HL-60/S4 treated with retinoic acid at 250 ng/mL for 4 days and 3 days (cell line): Measurements from ENCODE around the gene RIPOR3.
"Not testable (repeated sequence)": the region's sequence is repeated elsewhere in the genome, so short reads cannot be mapped to it uniquely, and the experiment has no call there.

Experiments
- in situ Hi-C: fragments of 300-500 bp; cut with MboI; formaldehyde crosslinking; loops from 2 replicates; pipeline ENCODE4 v1.7.0; 2022; ENCODE audit warnings: low sequenced_read_pairs

The RIPOR3 gene

GRCh38 chr20:50611128-50611810 is 80.1 kb downstream of the RIPOR3 start:
- in situ Hi-C loops: no loop called here

- in situ Hi-C loops: no loop called here
Observed at GRCh38 chr20:50610212-50610718, 81.1 kb downstream of the RIPOR3 start.

GRCh38 chr20:50609438-50609989 is 81.8 kb downstream of the RIPOR3 start:
- in situ Hi-C loops: no loop called here

DNA sequence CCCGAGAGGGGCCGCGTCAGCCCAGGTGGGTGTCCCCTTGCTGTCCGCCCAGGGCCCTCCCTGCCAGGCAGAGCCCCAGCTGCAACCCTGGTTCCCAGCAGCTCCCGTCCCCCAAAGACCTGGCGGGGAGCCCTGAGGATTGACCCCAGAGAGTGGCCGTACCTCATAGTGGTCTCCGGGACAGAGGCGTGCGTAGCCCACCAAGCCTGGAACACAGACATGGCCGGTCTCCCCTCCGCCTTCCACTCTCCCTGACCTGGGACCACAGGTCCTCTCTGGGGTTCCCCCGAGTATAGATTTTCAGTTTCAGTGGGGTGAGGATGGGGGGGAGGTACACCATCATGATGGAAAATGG is 82.6 kb downstream of the RIPOR3 start:
- in situ Hi-C loops: no loop called here

DNA sequence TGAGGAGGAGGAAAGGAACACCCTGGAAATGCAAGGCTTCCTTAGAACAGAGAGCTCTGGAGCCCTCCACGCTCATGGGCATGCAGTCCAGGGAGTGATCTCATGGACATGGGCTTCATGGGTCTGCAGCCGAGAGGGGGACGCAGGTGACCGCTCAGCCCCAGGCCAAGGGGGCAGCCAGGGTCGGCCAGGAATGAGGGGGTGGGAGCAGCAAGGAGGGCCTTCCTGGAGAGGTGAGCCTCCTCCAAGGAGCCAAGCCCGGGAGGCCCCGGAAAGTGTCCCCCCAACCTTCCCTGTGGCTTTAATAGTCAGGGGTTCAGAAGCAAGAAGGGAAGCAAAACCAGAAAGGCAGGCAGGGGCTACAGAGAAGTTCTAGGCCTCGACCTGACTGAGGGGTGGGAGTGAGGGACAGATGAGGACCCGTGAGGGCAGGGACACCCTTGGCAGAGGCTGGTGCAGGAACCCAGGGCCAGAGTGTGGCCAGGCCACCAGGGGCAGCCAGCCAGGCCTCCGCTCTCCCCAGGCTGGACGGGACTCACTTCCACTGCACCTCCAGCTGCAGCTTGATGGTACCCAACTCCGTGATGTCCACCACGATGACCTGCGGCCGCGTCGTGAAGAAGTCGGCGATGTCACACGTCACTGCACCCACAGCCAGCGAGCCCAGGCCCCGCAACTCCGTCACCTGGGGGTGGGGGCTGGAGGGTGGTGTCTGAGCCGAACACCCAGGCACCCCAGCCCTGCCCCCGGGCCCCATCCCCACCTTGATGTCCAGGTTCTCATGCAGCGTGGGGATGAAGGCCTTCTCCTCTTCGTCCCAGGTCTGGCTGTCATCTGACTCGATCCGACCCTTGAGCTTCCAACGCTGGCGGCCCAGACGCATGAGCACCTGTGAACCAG is 83.2 kb downstream of the RIPOR3 start:
- in situ Hi-C loops: no loop called here

- in situ Hi-C loops: no loop called here
Observed at GRCh38 chr20:50607436-50607835, 83.9 kb downstream of the RIPOR3 start.

GRCh38 chr20:50605136-50605535 is 86.2 kb downstream of the RIPOR3 start:
- in situ Hi-C loops: no loop called here

- in situ Hi-C loops: no loop called here
Observed at GRCh38 chr20:50604451-50604850, 86.9 kb downstream of the RIPOR3 start.

DNA sequence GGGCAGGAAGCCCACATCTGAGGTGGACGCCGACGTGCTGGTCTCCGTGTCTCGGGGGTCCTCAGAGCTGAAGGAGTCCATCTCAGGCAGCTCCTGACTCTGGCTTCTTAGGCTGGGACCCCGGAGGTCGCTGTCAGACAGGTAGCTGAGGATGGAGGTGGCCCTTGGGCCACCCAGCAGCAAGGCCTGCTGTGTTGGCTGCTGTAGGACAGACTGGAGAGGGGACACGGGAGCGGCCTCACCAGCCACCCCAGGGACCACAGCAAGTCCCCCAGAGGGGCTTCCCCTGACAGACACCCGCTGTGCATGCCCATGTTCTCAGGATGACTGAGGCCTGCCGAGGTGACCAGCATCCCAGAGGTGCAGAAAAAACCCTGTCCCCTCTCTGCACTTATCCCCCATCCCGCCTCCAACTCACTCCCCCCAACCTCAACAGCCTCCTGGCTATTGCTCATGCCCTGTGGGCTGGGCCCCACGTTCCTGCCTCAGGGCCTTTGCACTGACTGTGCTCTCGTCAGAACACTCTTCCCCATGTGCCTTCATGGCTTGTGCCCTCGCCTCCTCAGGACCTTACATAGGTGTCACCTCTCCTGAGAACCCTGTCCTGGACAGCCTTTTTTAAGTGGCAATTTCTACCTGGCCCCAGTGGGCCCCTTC is 88.8 kb downstream of the RIPOR3 start:
- in situ Hi-C loops: no loop called here

- in situ Hi-C loops: no loop called here
Observed at GRCh38 chr20:50601511-50602431, 89.6 kb downstream of the RIPOR3 start.

DNA sequence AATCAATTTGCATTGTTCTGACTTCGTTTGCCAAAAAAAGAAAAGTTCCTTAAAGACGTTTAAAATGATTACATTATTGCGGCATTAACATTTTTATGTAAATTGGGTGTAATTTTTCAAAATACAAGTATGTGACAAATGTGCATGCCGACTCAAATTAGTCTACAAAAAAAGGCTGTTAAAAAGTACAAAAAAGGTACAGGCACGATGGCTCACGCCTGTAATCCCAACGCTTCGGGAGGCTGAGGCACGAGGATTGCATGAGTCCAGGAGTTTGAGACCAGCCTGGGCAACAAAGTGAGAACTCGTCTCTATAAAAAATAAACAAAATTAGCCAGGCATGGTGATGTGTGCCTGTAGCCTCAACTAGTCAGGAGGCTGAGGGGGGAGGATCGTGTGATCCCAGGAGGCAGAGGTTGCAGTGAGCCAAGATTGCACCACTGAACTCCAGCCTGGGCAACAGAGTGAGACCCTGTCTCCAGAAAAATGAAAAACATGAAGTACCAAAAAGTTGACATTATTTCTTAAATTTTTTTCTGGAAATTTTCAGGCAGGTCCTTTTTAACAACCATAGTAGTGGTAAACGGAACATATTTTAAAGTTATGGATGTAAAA is 91.0 kb downstream of the RIPOR3 start:
- in situ Hi-C loops: no loop called here

DNA sequence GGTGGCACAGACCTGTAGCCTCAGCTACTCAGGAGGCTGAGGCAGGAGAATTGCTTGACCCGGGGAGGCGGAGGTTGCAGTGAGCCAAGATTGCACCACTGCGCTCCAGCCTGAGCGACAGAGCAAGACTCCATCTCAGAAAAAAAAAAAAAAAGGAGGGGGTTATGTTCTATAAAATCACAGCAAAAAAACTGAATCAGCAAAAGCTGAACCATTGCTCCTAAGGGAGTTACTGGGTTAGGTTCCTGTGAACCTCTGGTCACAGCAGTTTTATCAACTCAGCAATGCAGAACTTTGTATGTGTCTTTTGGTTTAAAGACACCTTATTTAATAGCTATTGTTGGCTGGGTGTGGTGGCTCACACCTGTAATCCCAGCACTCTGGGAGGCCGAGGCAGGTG is 92.6 kb downstream of the RIPOR3 start:
- in situ Hi-C loops: not testable (repeated sequence)

DNA sequence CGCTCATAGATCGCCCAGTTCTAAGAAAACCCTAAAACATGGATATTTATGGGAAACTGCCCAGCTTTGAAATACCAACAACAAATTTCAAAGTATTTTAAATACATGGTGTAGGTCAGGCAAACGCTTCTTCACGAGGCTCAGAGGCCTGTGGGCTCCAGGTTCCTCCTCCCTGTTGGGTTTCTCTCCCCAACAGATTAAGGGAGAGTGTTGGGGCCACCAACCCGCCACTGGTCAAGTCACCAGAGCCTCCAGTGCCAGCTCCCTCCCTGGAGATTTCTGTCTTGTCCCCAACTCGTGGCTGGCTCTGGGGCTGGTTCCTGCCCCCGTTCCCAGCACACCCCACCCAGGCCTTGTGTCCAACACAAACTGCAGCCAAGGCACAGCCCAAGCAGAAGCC is 93.3 kb downstream of the RIPOR3 start:
- in situ Hi-C loops: no loop called here

DNA sequence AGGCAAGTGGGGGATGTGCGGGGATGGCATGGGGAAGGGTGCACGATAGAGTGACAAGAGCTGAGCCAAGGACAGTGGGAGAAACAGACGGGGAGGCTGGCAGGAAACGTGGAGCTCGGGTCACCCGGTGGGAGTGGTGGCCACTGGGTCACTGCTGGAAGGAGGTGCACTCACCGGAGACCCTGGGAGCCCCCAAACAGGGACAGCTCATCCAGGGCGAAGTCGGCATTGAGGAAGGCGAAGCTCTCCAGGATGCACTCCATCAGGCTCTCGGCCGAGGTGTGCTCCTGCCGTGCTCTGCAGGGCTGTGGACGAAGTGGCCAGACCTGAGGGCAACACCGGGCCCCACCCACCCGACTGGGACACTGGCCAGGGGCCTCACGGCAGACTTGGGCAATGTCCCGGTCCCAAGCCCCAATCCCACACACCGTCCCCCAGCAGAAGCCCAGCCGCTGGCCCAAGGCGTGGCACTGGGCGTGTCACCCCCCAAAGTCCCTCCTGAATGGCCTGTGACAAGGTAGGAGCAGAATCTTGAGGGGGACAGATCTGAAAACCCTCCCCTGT is 93.9 kb downstream of the RIPOR3 start:
- in situ Hi-C loops: no loop called here

DNA sequence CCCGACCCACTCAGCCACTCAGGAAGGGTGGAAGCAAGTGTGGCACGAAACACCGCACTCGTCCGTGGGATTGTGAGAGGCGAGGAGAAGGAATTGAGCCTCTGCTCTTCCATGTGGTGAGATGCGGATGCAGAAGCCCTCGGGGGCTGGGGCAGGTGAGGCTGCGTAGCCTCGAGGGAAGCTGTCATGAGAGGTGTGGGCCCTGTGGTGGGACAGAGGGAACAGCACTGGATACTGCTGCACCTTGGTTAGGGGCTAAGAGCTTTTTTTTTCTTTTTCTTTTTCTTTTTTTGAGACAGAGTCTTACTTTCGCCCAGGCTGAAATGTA is 94.7 kb downstream of the RIPOR3 start:
- in situ Hi-C loops: no loop called here

- in situ Hi-C loops: no loop called here
Observed at GRCh38 chr20:50595988-50596693, 95.2 kb downstream of the RIPOR3 start.

GRCh38 chr20:50595433-50595895 is 95.9 kb downstream of the RIPOR3 start:
- in situ Hi-C loops: no loop called here

- in situ Hi-C loops: no loop called here
Observed at GRCh38 chr20:50594591-50595432, 96.5 kb downstream of the RIPOR3 start.
